Endothelial cell of umbilical vein (primary cell): ENCODE data around the gene RBP5.

Experiments
- CTCF ChIP-seq, 2 donors: IDR thresholded peaks; 1 replicate in 1 of 2; 2 replicates in 1 of 2; pipeline ENCODE4 v1.5.1; 2011; ENCODE audit warnings: low read length in 2 of 2, mild to moderate bottlenecking in 2 of 2, moderate library complexity in 2 of 2, control low read depth in 1 of 2, inconsistent platforms in 1 of 2, low read depth in 1 of 2; ENCODE audit not compliant: insufficient read depth in 1 of 2; ENCODE audit errors: extremely low read depth in 1 of 2
- EZH2 ChIP-seq: IDR thresholded peaks from 2 replicates; pipeline ENCODE4 v1.6.1; 2012; ENCODE audit warnings: borderline replicate concordance, low read depth, mild to moderate bottlenecking, moderate library complexity, low read length, inconsistent platforms; ENCODE audit not compliant: severe bottlenecking
- JUN ChIP-seq: IDR thresholded peaks from 2 replicates; pipeline ENCODE4 v1.6.1; 2011; ENCODE audit warnings: borderline replicate concordance, low read depth; ENCODE audit not compliant: insufficient read length, insufficient read depth
- POLR2A ChIP-seq: IDR thresholded peaks from 2 replicates; pipeline ENCODE4 v1.6.1; 2012; ENCODE audit warnings: low read depth, mild to moderate bottlenecking, control low read depth, low read length
- TF ChIP-seq, protein P1 (sequence below): IDR thresholded peaks from 2 replicates; pipeline ENCODE4 v1.6.1; 2011; ENCODE audit not compliant: insufficient read depth, insufficient read length

DNA sequence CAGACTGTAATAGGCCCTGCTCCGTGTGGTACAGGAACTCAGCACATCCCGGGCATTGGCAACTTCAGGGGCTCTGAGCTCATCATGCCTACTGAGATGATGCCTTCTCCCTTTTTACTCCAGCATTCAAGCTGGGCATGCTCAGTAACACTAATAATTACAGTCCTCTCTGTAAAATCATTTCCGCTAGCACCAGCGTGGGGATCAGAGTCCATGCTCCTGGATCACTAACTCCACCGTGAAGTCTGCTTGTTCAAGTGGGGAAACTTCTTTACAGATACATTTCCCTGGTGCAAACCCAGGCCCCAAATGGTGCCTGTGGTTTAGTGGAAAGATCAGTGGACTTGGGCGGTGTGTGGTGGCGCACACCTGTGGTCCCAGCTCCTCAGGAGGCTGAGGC lies 18.2 kb upstream of the RBP5 start:
- TF ChIP-seq POLR2A = no peak
- no peak for TF ChIP-seq CTCF (IDR thresholded peaks at IDR 0.05; ENCODE audit: extremely low read depth in 1 of 2, insufficient read depth in 1 of 2, low read depth in 1 of 2, low read length in 2 of 2)
- no peak for TF ChIP-seq EZH2
- TF ChIP-seq, protein P1, sequence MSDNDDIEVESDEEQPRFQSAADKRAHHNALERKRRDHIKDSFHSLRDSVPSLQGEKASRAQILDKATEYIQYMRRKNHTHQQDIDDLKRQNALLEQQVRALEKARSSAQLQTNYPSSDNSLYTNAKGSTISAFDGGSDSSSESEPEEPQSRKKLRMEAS = no peak
- TF ChIP-seq JUN = no peak
